ENCODE data around the gene CAMSAP1.

CAMSAP1 gene

GRCh38 chr9:135923508-135923907 is 16.2 kb upstream of the CAMSAP1 start:
- Histone ChIP-seq H3K36me3 (ENCODE audit: insufficient read depth, low read length) (no peaks in the 10 kb centered on the region), H3F3A (ENCODE audit: insufficient read depth, low read length) (no peaks in the 10 kb centered on the region), H3K9me2 (ENCODE audit: low read depth, low read length) (no peaks in the 10 kb centered on the region), H3K4me3 (ENCODE audit: low read depth, low read length, poor library complexity, severe bottlenecking) (no peak overlapping the region), H3K9me3 (ENCODE audit: low read length) (no peaks in the 10 kb centered on the region), H4K20me1 (ENCODE audit: insufficient read depth, low read length) (no peaks in the 10 kb centered on the region), H3K9ac (ENCODE audit: low read length) (no peak overlapping the region), H2AFZ (ENCODE audit: low read length) (no peak overlapping the region), H3K79me2 (ENCODE audit: insufficient read depth, low read length) (no peaks in the 10 kb centered on the region), H3K4me1 (ENCODE audit: insufficient read depth, low read length, severe bottlenecking) (no peaks in the 10 kb centered on the region), H3K27ac (ENCODE audit: low read depth, low read length, poor library complexity, severe bottlenecking) (no peak overlapping the region), H3K27me3 (ENCODE audit: insufficient read depth, low read length) (no peaks in the 10 kb centered on the region), H3K4me2 (ENCODE audit: low read length) (no peak overlapping the region)
- TF ChIP-seq EZH2 (IDR thresholded peaks at IDR 0.05; ENCODE audit: borderline replicate concordance, low read length) (no peak), CTCF (IDR thresholded peaks at IDR 0.05; ENCODE audit: low read length) (no peak)

- Histone ChIP-seq H3K9ac (ENCODE audit: low read length) (no peak overlapping the region), H3K79me2 (ENCODE audit: insufficient read depth, low read length) (no peaks in the 10 kb centered on the region), H3K4me3 (ENCODE audit: low read depth, low read length, poor library complexity, severe bottlenecking) (no peak overlapping the region), H3K4me2 (ENCODE audit: low read length) (no peak overlapping the region), H2AFZ (ENCODE audit: low read length) (no peak overlapping the region), H3K27me3 (ENCODE audit: insufficient read depth, low read length) (no peaks in the 10 kb centered on the region), H4K20me1 (ENCODE audit: insufficient read depth, low read length) (no peaks in the 10 kb centered on the region), H3K4me1 (ENCODE audit: insufficient read depth, low read length, severe bottlenecking) (no peaks in the 10 kb centered on the region), H3K27ac (ENCODE audit: low read depth, low read length, poor library complexity, severe bottlenecking) (no peak overlapping the region), H3K9me3 (ENCODE audit: low read length) (peaks cover 4% of the 10 kb centered on the region; the same call in 1 of the 2 replicates), H3K36me3 (ENCODE audit: insufficient read depth, low read length) (no peaks in the 10 kb centered on the region), H3F3A (ENCODE audit: insufficient read depth, low read length) (no peaks in the 10 kb centered on the region), H3K9me2 (ENCODE audit: low read depth, low read length) (no peaks in the 10 kb centered on the region)
- TF ChIP-seq EZH2 (IDR thresholded peaks at IDR 0.05; ENCODE audit: borderline replicate concordance, low read length) = no peak
- TF ChIP-seq CTCF (IDR thresholded peaks at IDR 0.05; ENCODE audit: low read length) = no peak
Measured at GRCh38 chr9:135921749-135922310, 14.5 kb upstream of the CAMSAP1 start.

GRCh38 chr9:135920973-135921585 is 13.7 kb upstream of the CAMSAP1 start:
- Histone ChIP-seq H3K79me2 (ENCODE audit: insufficient read depth, low read length) (no peaks in the 10 kb centered on the region), H3F3A (ENCODE audit: insufficient read depth, low read length) (no peaks in the 10 kb centered on the region), H3K4me1 (ENCODE audit: insufficient read depth, low read length, severe bottlenecking) (no peaks in the 10 kb centered on the region), H3K9me2 (ENCODE audit: low read depth, low read length) (no peaks in the 10 kb centered on the region), H3K9ac (ENCODE audit: low read length) (no peak overlapping the region), H2AFZ (ENCODE audit: low read length) (no peak overlapping the region), H3K4me3 (ENCODE audit: low read depth, low read length, poor library complexity, severe bottlenecking) (no peak overlapping the region), H3K36me3 (ENCODE audit: insufficient read depth, low read length) (peaks cover 6% of the 10 kb centered on the region), H4K20me1 (ENCODE audit: insufficient read depth, low read length) (no peaks in the 10 kb centered on the region), H3K4me2 (ENCODE audit: low read length) (no peak overlapping the region), H3K9me3 (ENCODE audit: low read length) (peaks cover 8% of the 10 kb centered on the region; the same call in 1 of the 2 replicates), H3K27me3 (ENCODE audit: insufficient read depth, low read length) (no peaks in the 10 kb centered on the region), H3K27ac (ENCODE audit: low read depth, low read length, poor library complexity, severe bottlenecking) (no peak overlapping the region)
- TF ChIP-seq CTCF (IDR thresholded peaks at IDR 0.05; ENCODE audit: low read length) = no peak
